A673 (cell line): Measurements from ENCODE around the gene DLGAP1.
"Not testable (repeated sequence)": the region's sequence is repeated elsewhere in the genome, so short reads cannot be mapped to it uniquely, and the experiment has no call there.

Source experiments
- CTCF ChIP-seq: fragments of 300-800, 200-600 bp; sonication (generic); conservative IDR thresholded peaks from 2 replicates; pipeline ENCODE4 v1.5.1; 2017; ENCODE audit warnings: low read depth, mild to moderate bottlenecking, antibody characterized with exemption, low read length, moderate library complexity, mixed read lengths
- EZH2 ChIP-seq: fragments of 200-600 bp; sonication (generic); IDR thresholded peaks from 2 replicates; pipeline ENCODE4 v1.6.1; 2017; ENCODE audit warnings: borderline replicate concordance, low read depth, mild to moderate bottlenecking, mixed read lengths, antibody characterized with exemption, low read length; ENCODE audit not compliant: poor library complexity, severe bottlenecking

- TF ChIP-seq CTCF, EZH2: not testable (repeated sequence)
Measured at GRCh38 chr18:4287340-4287739, 167.8 kb downstream of the DLGAP1 start.
